GM23338 (cell line): ENCODE measurements around the gene ADSS1. TPM values are rescaled to one million over a fixed set of nuclear protein-coding genes. Genes with fewer than 3 reads are reported as not detected.

Experiments used
- ATAC-seq: fragments of 200-7000 bp; cut with Tn5 transposase; 3 replicates; pipeline ENCODE4 v1.9.1; 2020
- DNase-seq: peaks from one replicate; pipeline ENCODE4 v3.0.0-alpha.2; 2015; ENCODE audit warnings: low spot score
- H2AFZ ChIP-seq: fragments of 200-600 bp; sonication (generic); 2 replicates; pipeline ENCODE4 v1.8.0; 2016; ENCODE audit warnings: antibody characterized with exemption, mild to moderate bottlenecking, moderate library complexity
- H3F3A ChIP-seq: fragments of 200-600 bp; sonication (generic); replicated peaks from 2 replicates; pipeline ENCODE4 v1.8.0; 2017; ENCODE audit warnings: antibody characterized with exemption, mixed run types, low read depth
- H3K27ac ChIP-seq: fragments of 200-600 bp; sonication (generic); 2 replicates; pipeline ENCODE4 v1.6.1; 2016; ENCODE audit warnings: low read depth
- H3K27me3 ChIP-seq: fragments of 200-600 bp; sonication (generic); 2 replicates; pipeline ENCODE4 v1.8.0; 2016; ENCODE audit warnings: mild to moderate bottlenecking, mixed run types, moderate library complexity; ENCODE audit not compliant: insufficient read depth
- H3K36me3 ChIP-seq: fragments of 200-600 bp; sonication (generic); 2 replicates; pipeline ENCODE4 v1.8.0; 2016; ENCODE audit warnings: mild to moderate bottlenecking; ENCODE audit not compliant: insufficient read depth
- H3K4me1 ChIP-seq: fragments of 200-600 bp; sonication (generic); 2 replicates; pipeline ENCODE4 v1.8.0; 2016; ENCODE audit warnings: mild to moderate bottlenecking, moderate library complexity; ENCODE audit not compliant: insufficient read depth
- H3K4me2 ChIP-seq: fragments of 200-600 bp; sonication (generic); 2 replicates; pipeline ENCODE4 v1.7.1; 2017; ENCODE audit warnings: mixed run types
- H3K4me3 ChIP-seq: fragments of 200-600 bp; sonication (generic); 2 replicates; pipeline ENCODE4 v1.6.1; 2016; ENCODE audit warnings: mixed run types
- H3K79me2 ChIP-seq: fragments of 200-600 bp; sonication (generic); replicated peaks from 2 replicates; pipeline ENCODE4 v1.8.0; 2017; ENCODE audit warnings: mild to moderate bottlenecking; ENCODE audit not compliant: insufficient read depth
- H3K9me2 ChIP-seq: fragments of 200-600 bp; sonication (generic); 2 replicates; pipeline ENCODE4 v1.8.0; 2017; ENCODE audit not compliant: insufficient read depth
- H4K20me1 ChIP-seq: fragments of 200-600 bp; sonication (generic); replicated peaks from 2 replicates; pipeline ENCODE4 v1.8.0; 2017; ENCODE audit warnings: mild to moderate bottlenecking; ENCODE audit not compliant: insufficient read depth
- H3K27ac Mint-ChIP-seq: 2 replicates; pipeline ENCODE4 v1.8.0; 2020; ENCODE audit warnings: inconsistent platforms, mild to moderate bottlenecking, moderate library complexity, mixed read lengths
- H3K27me3 Mint-ChIP-seq: 3 replicates; pipeline ENCODE4 v1.8.0; 2022; ENCODE audit warnings: low read depth, mild to moderate bottlenecking, moderate library complexity, mixed read lengths, inconsistent platforms; ENCODE audit not compliant: insufficient read depth, poor library complexity
- H3K36me3 Mint-ChIP-seq: 3 replicates; pipeline ENCODE4 v1.8.0; 2021; ENCODE audit warnings: low read depth, mild to moderate bottlenecking, inconsistent platforms, moderate library complexity, mixed read lengths
- H3K4me1 Mint-ChIP-seq: 3 replicates; pipeline ENCODE4 v1.8.0; 2020; ENCODE audit warnings: mild to moderate bottlenecking, inconsistent platforms, mixed read lengths
- H3K4me3 Mint-ChIP-seq: 3 replicates; pipeline ENCODE4 v1.8.0; 2021; ENCODE audit warnings: moderate library complexity, mild to moderate bottlenecking, inconsistent platforms, mixed read lengths
- H3K9me3 Mint-ChIP-seq: 3 replicates; pipeline ENCODE4 v1.8.0; 2020; ENCODE audit warnings: moderate library complexity, mild to moderate bottlenecking, inconsistent platforms, mixed read lengths
- CREB1 ChIP-seq: fragments of 250-450 bp; sonication (Bioruptor Pico); IDR thresholded peaks from 2 replicates; pipeline ENCODE4 v1.5.0; 2020; ENCODE audit warnings: low read depth, mild to moderate bottlenecking, moderate library complexity
- STAT1 ChIP-seq: IDR thresholded peaks from one replicate; pipeline ENCODE4 v1.6.1; 2016; ENCODE audit warnings: antibody characterized with exemption; ENCODE audit not compliant: unreplicated experiment
- polyA plus RNA-seq: library from polyadenylated mRNA; unstranded; fragments of >200 nt; fragmentation: Nextera tagmentation; extraction: Ambion mirVana; gene quantifications from 2 replicates; pipeline ENCODE4 v1.2.1, GENCODE V29; 2016
- total RNA-seq: library from RNA; depleted of rRNA; stranded (reverse); fragments of >200 nt; shearing (Covaris generic); gene quantifications from 2 replicates; pipeline ENCODE4 v1.2.3, GENCODE V29; 2014
- TF ChIP-seq, protein P1 (sequence below): fragments of 250-450 bp; sonication (Bioruptor Pico); IDR thresholded peaks from 2 replicates; pipeline ENCODE4 v1.5.0; 2020; ENCODE audit warnings: mild to moderate bottlenecking, moderate library complexity
- TF ChIP-seq, protein P2 (sequence below): IDR thresholded peaks from 2 replicates; pipeline ENCODE4 v1.6.1; 2016; ENCODE audit warnings: antibody characterized with exemption

Gene ADSS1
- total and polyA plus RNA-seq, 2 experiments from 2014 or later, result 9.5 to 11.6 TPM

DNA sequence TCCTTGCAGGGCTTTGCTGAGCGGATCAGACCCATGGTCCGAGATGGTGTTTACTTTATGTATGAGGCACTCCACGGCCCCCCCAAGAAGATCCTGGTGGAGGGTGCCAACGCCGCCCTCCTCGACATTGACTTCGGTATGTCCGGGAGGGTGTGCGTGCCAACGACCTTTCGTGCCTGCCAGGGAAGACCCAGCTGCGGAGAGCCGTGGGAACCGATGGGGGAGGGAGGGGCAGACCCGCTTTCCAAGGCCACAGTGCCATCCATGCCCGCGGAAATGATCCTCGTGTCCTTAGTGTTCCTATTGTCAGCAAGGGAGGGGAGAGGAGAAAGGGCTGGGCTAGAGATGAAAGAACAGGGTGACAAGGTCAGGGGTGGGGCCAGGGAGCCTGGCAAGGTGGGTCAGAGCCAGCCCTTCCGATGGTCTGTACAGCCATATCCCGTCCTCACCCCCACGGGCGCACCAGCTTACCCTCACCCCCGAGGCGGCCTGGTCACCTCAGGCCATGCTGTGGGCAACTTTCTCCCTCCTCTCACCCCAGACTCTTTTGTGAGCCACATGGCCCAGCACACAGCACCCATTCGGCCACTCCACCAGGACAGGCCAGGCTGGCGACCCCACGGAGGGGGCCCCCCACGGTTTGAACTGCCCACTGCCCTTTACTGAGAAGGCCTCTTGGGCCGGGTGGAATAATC lies 17.2 kb downstream of the ADSS1 start:
- Mint-ChIP-seq H3K9me3 (no peaks in the 10 kb centered on the region), H3K4me1 (no peaks in the 10 kb centered on the region), H3K36me3 (peaks cover 3% of the 10 kb centered on the region; the same call in 1 of the 3 replicates), H3K4me3 (no peak overlapping the region), H3K27me3 (peaks cover 13% of the 10 kb centered on the region), H3K27ac (no peak overlapping the region)
- no peak for ATAC-seq
- Histone ChIP-seq H3K4me1 (no peaks in the 10 kb centered on the region), H3K9me2 (no peaks in the 10 kb centered on the region), H3F3A (no peaks in the 10 kb centered on the region), H3K79me2 (no peaks in the 10 kb centered on the region), H3K36me3 (no peaks in the 10 kb centered on the region), H4K20me1 (no peaks in the 10 kb centered on the region), H3K27ac (no peak overlapping the region), H3K4me2 (no peak overlapping the region), H3K27me3 (no peaks in the 10 kb centered on the region), H2AFZ (no peak overlapping the region), H3K4me3 (no peak overlapping the region)
- no peak for DNase-seq
- TF ChIP-seq, protein P1, sequence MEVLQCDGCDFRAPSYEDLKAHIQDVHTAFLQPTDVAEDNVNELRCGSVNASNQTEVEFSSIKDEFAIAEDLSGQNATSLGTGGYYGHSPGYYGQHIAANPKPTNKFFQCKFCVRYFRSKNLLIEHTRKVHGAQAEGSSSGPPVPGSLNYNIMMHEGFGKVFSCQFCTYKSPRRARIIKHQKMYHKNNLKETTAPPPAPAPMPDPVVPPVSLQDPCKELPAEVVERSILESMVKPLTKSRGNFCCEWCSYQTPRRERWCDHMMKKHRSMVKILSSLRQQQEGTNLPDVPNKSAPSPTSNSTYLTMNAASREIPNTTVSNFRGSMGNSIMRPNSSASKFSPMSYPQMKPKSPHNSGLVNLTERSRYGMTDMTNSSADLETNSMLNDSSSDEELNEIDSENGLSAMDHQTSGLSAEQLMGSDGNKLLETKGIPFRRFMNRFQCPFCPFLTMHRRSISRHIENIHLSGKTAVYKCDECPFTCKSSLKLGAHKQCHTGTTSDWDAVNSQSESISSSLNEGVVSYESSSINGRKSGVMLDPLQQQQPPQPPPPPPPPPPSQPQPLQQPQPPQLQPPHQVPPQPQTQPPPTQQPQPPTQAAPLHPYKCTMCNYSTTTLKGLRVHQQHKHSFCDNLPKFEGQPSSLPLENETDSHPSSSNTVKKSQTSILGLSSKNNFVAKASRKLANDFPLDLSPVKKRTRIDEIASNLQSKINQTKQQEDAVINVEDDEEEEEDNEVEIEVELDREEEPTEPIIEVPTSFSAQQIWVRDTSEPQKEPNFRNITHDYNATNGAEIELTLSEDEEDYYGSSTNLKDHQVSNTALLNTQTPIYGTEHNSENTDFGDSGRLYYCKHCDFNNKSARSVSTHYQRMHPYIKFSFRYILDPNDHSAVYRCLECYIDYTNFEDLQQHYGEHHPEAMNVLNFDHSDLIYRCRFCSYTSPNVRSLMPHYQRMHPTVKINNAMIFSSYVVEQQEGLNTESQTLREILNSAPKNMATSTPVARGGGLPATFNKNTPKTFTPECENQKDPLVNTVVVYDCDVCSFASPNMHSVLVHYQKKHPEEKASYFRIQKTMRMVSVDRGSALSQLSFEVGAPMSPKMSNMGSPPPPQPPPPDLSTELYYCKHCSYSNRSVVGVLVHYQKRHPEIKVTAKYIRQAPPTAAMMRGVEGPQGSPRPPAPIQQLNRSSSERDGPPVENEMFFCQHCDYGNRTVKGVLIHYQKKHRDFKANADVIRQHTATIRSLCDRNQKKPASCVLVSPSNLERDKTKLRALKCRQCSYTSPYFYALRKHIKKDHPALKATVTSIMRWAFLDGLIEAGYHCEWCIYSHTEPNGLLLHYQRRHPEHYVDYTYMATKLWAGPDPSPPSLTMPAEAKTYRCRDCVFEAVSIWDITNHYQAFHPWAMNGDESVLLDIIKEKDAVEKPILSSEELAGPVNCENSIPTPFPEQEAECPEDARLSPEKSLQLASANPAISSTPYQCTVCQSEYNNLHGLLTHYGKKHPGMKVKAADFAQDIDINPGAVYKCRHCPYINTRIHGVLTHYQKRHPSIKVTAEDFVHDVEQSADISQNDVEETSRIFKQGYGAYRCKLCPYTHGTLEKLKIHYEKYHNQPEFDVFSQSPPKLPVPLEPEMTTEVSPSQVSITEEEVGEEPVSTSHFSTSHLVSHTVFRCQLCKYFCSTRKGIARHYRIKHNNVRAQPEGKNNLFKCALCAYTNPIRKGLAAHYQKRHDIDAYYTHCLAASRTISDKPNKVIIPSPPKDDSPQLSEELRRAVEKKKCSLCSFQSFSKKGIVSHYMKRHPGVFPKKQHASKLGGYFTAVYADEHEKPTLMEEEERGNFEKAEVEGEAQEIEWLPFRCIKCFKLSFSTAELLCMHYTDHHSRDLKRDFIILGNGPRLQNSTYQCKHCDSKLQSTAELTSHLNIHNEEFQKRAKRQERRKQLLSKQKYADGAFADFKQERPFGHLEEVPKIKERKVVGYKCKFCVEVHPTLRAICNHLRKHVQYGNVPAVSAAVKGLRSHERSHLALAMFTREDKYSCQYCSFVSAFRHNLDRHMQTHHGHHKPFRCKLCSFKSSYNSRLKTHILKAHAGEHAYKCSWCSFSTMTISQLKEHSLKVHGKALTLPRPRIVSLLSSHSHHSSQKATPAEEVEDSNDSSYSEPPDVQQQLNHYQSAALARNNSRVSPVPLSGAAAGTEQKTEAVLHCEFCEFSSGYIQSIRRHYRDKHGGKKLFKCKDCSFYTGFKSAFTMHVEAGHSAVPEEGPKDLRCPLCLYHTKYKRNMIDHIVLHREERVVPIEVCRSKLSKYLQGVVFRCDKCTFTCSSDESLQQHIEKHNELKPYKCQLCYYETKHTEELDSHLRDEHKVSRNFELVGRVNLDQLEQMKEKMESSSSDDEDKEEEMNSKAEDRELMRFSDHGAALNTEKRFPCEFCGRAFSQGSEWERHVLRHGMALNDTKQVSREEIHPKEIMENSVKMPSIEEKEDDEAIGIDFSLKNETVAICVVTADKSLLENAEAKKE (CRISPR knock-in tag), result no peak
- no peak for TF ChIP-seq STAT1

DNA sequence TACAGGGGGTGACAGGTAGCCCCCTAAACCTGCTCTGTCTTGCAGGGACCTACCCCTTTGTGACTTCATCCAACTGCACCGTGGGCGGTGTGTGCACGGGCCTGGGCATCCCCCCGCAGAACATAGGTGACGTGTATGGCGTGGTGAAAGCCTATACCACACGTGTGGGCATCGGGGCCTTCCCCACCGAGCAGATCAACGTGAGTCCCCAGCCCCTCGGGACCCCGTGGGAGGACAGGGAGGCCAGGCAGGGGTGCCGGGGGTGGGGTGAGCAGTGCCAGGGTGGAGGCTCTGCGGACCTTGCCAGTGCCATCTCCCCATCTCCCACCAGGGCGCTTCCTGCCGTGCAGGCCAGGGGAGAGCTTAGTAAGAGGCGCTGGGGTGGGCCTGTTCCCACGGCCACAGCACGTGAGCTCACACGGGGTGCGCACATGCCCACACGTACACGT lies 17.8 kb downstream of the ADSS1 start:
- ATAC-seq (no peak), DNase-seq (no peak)
- Histone ChIP-seq H3K27me3 (no peaks in the 10 kb centered on the region), H2AFZ (no peak overlapping the region), H3K36me3 (no peaks in the 10 kb centered on the region), H4K20me1 (no peaks in the 10 kb centered on the region), H3K27ac (no peak overlapping the region), H3K79me2 (no peaks in the 10 kb centered on the region), H3K4me3 (no peak overlapping the region), H3F3A (no peaks in the 10 kb centered on the region), H3K4me1 (no peaks in the 10 kb centered on the region), H3K4me2 (no peak overlapping the region), H3K9me2 (no peaks in the 10 kb centered on the region)
- H3K27ac Mint-ChIP-seq, result no peak overlapping the region
- no peak overlapping the region for H3K4me3 Mint-ChIP-seq
- peaks cover 13% of the 10 kb centered on the region for H3K27me3 Mint-ChIP-seq
- H3K4me1 Mint-ChIP-seq, result no peaks in the 10 kb centered on the region
- H3K36me3 Mint-ChIP-seq, result peaks cover 3% of the 10 kb centered on the region; the same call in 1 of the 3 replicates
- H3K9me3 Mint-ChIP-seq, result no peaks in the 10 kb centered on the region
- TF ChIP-seq, protein P1 (CRISPR knock-in tag), result no peak
- no peak for TF ChIP-seq CREB1 (CRISPR knock-in tag)
- TF ChIP-seq, protein P2, sequence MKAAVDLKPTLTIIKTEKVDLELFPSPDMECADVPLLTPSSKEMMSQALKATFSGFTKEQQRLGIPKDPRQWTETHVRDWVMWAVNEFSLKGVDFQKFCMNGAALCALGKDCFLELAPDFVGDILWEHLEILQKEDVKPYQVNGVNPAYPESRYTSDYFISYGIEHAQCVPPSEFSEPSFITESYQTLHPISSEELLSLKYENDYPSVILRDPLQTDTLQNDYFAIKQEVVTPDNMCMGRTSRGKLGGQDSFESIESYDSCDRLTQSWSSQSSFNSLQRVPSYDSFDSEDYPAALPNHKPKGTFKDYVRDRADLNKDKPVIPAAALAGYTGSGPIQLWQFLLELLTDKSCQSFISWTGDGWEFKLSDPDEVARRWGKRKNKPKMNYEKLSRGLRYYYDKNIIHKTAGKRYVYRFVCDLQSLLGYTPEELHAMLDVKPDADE, result no peak
